ENCODE results near the gene UBE3A.

DNA sequence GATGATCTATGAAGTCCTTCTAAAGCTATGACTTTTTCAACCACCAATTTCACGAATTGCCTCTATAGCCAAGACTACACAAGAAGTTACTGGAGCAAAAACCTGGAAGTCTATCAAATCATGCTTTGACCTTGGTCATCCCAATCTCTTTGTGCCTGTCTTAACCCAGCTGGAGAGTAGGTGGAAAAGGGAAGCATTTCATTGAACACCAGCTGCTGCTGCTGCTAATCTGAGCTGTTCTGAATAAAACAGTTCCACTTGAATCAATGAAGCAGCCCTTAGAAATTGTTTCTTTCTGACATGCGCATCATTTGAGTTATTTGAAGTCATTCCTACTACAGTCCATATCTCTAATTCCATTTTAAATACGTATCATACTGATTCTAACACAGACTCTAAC, 7.3 kb upstream of the UBE3A start:
- TF ChIP-seq, protein P1, sequence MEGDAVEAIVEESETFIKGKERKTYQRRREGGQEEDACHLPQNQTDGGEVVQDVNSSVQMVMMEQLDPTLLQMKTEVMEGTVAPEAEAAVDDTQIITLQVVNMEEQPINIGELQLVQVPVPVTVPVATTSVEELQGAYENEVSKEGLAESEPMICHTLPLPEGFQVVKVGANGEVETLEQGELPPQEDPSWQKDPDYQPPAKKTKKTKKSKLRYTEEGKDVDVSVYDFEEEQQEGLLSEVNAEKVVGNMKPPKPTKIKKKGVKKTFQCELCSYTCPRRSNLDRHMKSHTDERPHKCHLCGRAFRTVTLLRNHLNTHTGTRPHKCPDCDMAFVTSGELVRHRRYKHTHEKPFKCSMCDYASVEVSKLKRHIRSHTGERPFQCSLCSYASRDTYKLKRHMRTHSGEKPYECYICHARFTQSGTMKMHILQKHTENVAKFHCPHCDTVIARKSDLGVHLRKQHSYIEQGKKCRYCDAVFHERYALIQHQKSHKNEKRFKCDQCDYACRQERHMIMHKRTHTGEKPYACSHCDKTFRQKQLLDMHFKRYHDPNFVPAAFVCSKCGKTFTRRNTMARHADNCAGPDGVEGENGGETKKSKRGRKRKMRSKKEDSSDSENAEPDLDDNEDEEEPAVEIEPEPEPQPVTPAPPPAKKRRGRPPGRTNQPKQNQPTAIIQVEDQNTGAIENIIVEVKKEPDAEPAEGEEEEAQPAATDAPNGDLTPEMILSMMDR (IDR thresholded peaks at IDR 0.05 in 2 of 3, conservative IDR thresholded peaks at IDR 0.05 in 1 of 3; ENCODE audit: borderline replicate concordance in 1 of 3, insufficient read depth in 1 of 3, low read depth in 2 of 3, low read length in 2 of 3): no peak
- TF ChIP-seq POLR2AphosphoS5 (IDR thresholded peaks at IDR 0.05; ENCODE audit: low read depth, low read length) (no peak), EGR1 (IDR thresholded peaks at IDR 0.05; ENCODE audit: low read depth) (no peak), YY1 (IDR thresholded peaks at IDR 0.05; ENCODE audit: extremely low read depth, insufficient replicate concordance, low read depth, low read length) (no peak), EZH2phosphoT487 (IDR thresholded peaks at IDR 0.05; ENCODE audit: borderline replicate concordance) (no peak), POLR2A (IDR thresholded peaks at IDR 0.05; ENCODE audit: borderline replicate concordance, extremely low read depth, insufficient read depth, insufficient read length) (no peak), EZH2 (IDR thresholded peaks at IDR 0.05) (no peak), TCF7L2 (IDR thresholded peaks at IDR 0.05; ENCODE audit: borderline replicate concordance, extremely low read depth, insufficient read depth, insufficient read length) (no peak)
- TF ChIP-seq, protein P2, sequence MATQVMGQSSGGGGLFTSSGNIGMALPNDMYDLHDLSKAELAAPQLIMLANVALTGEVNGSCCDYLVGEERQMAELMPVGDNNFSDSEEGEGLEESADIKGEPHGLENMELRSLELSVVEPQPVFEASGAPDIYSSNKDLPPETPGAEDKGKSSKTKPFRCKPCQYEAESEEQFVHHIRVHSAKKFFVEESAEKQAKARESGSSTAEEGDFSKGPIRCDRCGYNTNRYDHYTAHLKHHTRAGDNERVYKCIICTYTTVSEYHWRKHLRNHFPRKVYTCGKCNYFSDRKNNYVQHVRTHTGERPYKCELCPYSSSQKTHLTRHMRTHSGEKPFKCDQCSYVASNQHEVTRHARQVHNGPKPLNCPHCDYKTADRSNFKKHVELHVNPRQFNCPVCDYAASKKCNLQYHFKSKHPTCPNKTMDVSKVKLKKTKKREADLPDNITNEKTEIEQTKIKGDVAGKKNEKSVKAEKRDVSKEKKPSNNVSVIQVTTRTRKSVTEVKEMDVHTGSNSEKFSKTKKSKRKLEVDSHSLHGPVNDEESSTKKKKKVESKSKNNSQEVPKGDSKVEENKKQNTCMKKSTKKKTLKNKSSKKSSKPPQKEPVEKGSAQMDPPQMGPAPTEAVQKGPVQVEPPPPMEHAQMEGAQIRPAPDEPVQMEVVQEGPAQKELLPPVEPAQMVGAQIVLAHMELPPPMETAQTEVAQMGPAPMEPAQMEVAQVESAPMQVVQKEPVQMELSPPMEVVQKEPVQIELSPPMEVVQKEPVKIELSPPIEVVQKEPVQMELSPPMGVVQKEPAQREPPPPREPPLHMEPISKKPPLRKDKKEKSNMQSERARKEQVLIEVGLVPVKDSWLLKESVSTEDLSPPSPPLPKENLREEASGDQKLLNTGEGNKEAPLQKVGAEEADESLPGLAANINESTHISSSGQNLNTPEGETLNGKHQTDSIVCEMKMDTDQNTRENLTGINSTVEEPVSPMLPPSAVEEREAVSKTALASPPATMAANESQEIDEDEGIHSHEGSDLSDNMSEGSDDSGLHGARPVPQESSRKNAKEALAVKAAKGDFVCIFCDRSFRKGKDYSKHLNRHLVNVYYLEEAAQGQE (IDR thresholded peaks at IDR 0.05; ENCODE audit: low read depth): no peak
